ENCODE data around the gene DPYSL5. TPM values are rescaled to one million over a fixed set of nuclear protein-coding genes. Genes with fewer than 3 reads are reported as not detected.
A peak's percentile ranks its signal among the peaks of the same experiment; 100 is the strongest.
"Not testable (repeated sequence)": the region's sequence is repeated elsewhere in the genome, so short reads cannot be mapped to it uniquely, and the experiment has no call there.

The DPYSL5 gene
- total RNA-seq, 6 experiments from 2014 or later: not detected

- no peaks in the 10 kb centered on the region for H3K36me3 ChIP-seq
- ATAC-seq: no peak
- no peak for DNase-seq
- TF ChIP-seq, protein P1, sequence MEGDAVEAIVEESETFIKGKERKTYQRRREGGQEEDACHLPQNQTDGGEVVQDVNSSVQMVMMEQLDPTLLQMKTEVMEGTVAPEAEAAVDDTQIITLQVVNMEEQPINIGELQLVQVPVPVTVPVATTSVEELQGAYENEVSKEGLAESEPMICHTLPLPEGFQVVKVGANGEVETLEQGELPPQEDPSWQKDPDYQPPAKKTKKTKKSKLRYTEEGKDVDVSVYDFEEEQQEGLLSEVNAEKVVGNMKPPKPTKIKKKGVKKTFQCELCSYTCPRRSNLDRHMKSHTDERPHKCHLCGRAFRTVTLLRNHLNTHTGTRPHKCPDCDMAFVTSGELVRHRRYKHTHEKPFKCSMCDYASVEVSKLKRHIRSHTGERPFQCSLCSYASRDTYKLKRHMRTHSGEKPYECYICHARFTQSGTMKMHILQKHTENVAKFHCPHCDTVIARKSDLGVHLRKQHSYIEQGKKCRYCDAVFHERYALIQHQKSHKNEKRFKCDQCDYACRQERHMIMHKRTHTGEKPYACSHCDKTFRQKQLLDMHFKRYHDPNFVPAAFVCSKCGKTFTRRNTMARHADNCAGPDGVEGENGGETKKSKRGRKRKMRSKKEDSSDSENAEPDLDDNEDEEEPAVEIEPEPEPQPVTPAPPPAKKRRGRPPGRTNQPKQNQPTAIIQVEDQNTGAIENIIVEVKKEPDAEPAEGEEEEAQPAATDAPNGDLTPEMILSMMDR (IDR thresholded peaks at IDR 0.05): no peak
- no peak for TF ChIP-seq POLR2A (IDR thresholded peaks at IDR 0.05)
- H3K9me3 ChIP-seq: no peaks in the 10 kb centered on the region
- H3K27ac ChIP-seq: no peak overlapping the region
- intact Hi-C loops (cut with DNase I): no loop called here
- H3K4me3 ChIP-seq: no peak overlapping the region
- H3K27me3 ChIP-seq: no peaks in the 10 kb centered on the region
- H3K4me1 ChIP-seq: no peaks in the 10 kb centered on the region
- WGBS (ENCODE audit: insufficient coverage, low coverage, low lambda C conversion rate, missing lambda C conversion rate): 76% methylated on average over 9 of the region's 14 CpGs
These were observed 35.9 kb upstream of the DPYSL5 start for GRCh38 chr2:26811791-26812694.

GRCh38 chr2:26812731-26813130 is 35.2 kb upstream of the DPYSL5 start:
- Histone ChIP-seq H3K4me1 (no peaks in the 10 kb centered on the region), H3K27ac (no peak overlapping the region), H3K4me3 (no peak overlapping the region), H3K9me3 (no peaks in the 10 kb centered on the region), H3K27me3 (no peaks in the 10 kb centered on the region), H3K36me3 (no peaks in the 10 kb centered on the region)
- 84% methylated on average over 2 of the region's 3 CpGs for WGBS (ENCODE audit: insufficient coverage, low coverage, low lambda C conversion rate, missing lambda C conversion rate)
- ATAC-seq: no peak
- TF ChIP-seq POLR2A (IDR thresholded peaks at IDR 0.05): no peak
- TF ChIP-seq, protein P1 (IDR thresholded peaks at IDR 0.05): no peak
- DNase-seq: no peak
- intact Hi-C loops (cut with DNase I): no loop called here

DNA sequence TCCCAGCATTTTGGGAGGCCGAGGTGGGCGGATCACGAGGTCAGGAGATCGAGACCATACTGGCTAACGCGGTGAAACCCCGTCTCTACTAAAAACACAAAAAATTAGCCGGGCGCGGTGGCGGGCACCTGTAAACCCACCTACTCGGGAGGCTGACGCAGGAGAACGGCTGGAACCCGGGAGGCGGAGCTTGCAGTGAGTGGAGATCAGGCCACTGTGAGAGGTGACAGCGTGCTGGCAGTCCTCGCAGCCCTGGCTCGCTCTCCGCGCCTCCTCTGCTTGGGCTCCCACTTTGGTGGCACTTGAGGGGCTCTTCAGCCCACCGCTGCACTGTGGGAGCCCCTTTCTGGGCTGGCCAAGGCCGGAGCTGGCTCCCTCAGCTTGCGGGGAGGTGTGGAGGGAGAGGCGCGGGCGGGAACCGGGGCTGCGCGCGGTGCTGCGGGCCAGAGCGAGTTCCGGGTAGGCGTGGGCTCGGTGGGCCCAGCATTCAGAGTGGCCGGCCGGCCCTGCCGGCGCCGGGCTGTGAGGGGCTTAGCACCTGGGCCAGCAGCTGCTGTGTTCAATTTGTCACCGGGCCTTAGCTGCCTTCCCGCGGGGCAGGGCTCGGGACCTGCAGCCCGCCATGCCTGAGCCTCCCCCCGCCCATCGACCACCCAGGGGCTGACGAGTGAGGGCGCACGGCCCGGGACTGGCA is 33.7 kb upstream of the DPYSL5 start:
- ATAC-seq; intact Hi-C loops (cut with DNase I); H3K4me1 ChIP-seq; H3K27me3 ChIP-seq; H3K9me3 ChIP-seq; H3K36me3 ChIP-seq; DNase-seq; H3K27ac ChIP-seq; H3K4me3 ChIP-seq: not testable (repeated sequence)
- 76% methylated on average over 6 of the region's 52 CpGs for whole genome bisulfite sequencing (ENCODE audit: insufficient coverage, low coverage, low lambda C conversion rate, missing lambda C conversion rate)

- intact Hi-C loops (cut with DNase I): no loop called here
- H3K36me3 ChIP-seq: no peaks in the 10 kb centered on the region
- H3K27me3 ChIP-seq: no peaks in the 10 kb centered on the region
- H3K27ac ChIP-seq: no peak overlapping the region
- no peak overlapping the region for H3K4me3 ChIP-seq
- no peak for TF ChIP-seq POLR2A (IDR thresholded peaks at IDR 0.05)
- TF ChIP-seq, protein P1 (IDR thresholded peaks at IDR 0.05): no peak
- 4% methylated on average over 2 of the region's 3 CpGs for WGBS (ENCODE audit: insufficient coverage, low coverage, low lambda C conversion rate, missing lambda C conversion rate)
- H3K4me1 ChIP-seq: no peaks in the 10 kb centered on the region
- ATAC-seq (peak in 1 of 4 donors; percentile 39), DNase-seq (no peak)
- H3K9me3 ChIP-seq: no peaks in the 10 kb centered on the region
These were observed 31.0 kb upstream of the DPYSL5 start for GRCh38 chr2:26816893-26817292.

DNA sequence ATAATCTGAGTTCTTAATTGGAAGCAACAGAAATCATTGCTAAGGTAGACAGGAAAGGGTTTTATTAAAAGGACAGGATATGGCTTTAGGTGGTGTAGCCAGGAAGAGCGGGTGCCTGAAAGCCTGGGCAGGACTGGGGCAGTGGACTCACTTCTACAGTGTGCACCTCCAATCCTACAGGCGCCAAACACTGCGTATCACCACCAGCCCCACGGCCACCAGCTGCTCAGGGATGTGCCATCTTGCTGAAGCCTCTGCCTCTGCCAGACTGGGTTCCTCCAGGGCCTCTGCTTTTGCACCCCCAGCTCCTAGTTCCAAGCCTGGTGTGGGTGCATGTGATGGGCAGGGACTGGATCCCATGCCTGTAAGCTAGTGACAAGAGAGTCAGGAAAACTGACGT is 29.7 kb upstream of the DPYSL5 start:
- ATAC-seq (no peak), DNase-seq (no peak)
- Histone ChIP-seq H3K36me3 (no peaks in the 10 kb centered on the region), H3K4me3 (no peak overlapping the region), H3K4me1 (no peaks in the 10 kb centered on the region), H3K9me3 (no peaks in the 10 kb centered on the region), H3K27me3 (no peaks in the 10 kb centered on the region), H3K27ac (no peak overlapping the region)
- WGBS (ENCODE audit: insufficient coverage, low coverage, low lambda C conversion rate, missing lambda C conversion rate): 58% methylated on average over 2 of the region's 5 CpGs
- TF ChIP-seq, protein P1 (IDR thresholded peaks at IDR 0.05): no peak
- TF ChIP-seq POLR2A (IDR thresholded peaks at IDR 0.05): no peak
- intact Hi-C loops (cut with DNase I): no loop called here

Data from right lobe of liver (tissue), 6 donors.